Femur (tissue), 1 donor: ENCODE results near the gene RAB11A.
A peak's percentile ranks its signal among the peaks of the same experiment; 100 is the strongest.
"Not testable (repeated sequence)": the region's sequence is repeated elsewhere in the genome, so short reads cannot be mapped to it uniquely, and the experiment has no call there.

ENCODE experiments used
- DNase-seq: peaks from one replicate; pipeline ENCODE4 v3.0.0-alpha.2; 2017

The RAB11A gene

GRCh38 chr15:65845826-65846519 is 23.3 kb upstream of the RAB11A start:
- no peak for DNase-seq

GRCh38 chr15:65847989-65848388 is 21.3 kb upstream of the RAB11A start:
- DNase-seq, result no peak

DNA sequence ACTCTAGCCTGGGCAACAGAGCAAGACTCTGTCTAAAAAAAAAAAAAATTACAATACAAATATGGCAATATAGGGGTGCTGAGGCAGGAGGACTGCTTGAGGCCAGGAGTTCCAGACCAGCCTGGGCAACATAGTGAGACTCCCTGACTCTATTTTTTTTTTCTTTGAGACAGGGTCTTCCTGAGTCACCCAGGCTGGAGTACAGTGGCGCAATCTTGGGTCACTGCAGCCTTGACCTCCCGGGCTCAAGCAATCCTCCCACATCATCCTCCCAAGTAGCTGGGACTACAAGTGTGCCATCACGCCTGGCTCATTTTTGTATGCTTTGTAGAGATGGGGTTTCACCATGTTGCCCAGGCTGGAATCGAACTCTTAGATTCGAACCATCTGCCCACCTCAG is 17.3 kb upstream of the RAB11A start:
- no peak for DNase-seq

DNA sequence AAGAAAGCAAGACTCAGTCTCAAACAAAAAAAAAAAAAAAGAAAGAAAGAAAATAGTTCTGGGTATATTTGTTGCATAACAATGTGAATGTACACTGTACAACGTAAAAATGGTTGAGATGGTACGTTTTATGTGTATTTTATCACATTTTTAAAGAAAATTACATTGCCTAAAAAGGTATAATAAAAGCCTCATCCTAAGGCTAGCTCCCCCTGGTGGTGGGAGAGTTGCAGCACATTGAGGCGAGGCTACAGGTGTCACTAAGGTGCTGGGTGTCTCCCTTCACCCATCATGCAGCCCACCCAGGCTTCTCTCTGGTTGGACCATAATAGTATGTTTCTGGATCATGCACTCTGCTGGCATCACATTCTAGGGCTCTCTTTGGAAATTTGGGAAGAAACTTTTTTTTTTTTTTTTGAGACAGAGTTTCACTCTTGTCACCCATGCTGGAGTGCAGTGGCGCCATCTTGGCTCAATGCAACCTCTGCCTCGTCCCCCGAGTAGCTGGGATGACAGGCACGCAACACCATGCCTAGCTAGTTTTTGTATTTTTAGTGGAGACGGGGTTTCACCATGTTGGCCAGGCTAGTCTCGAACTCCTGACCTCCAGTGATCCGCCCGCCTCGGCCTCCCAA is 12.4 kb upstream of the RAB11A start:
- peak; percentile 27 for DNase-seq

DNA sequence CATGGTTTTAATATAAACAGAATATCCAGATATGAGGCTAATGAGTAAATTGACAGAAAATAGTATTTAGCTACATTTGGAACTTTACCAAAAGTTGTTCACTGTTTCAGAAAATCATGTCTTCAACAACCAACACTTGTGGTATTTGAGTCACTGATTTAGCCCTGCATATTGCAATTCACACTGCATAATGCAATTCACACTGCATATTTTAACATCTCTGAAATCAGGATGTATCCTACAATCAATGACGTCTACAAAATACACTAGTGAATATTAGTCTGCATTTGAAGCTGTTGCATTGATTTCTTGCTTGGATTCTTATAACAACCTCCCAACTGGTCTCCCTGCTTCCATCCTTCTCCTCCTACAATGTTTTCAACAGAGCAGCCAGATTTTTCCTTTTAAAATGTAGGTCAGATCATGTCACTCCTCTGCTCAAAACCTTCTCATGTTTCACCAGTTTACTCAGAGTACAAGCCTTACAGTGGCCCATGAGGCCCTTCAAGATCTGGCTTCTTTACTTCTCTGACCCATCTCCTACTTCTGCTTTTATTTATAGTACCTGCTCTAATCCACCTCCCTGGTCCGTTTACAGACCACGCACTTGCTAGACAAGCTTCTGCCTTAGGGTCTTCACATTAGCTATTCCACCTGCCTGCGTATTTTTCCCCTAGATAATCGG is 11.4 kb upstream of the RAB11A start:
- no peak for DNase-seq

GRCh38 chr15:65862682-65863081 is 6.6 kb upstream of the RAB11A start:
- DNase-seq, result peak; percentile 22

DNA sequence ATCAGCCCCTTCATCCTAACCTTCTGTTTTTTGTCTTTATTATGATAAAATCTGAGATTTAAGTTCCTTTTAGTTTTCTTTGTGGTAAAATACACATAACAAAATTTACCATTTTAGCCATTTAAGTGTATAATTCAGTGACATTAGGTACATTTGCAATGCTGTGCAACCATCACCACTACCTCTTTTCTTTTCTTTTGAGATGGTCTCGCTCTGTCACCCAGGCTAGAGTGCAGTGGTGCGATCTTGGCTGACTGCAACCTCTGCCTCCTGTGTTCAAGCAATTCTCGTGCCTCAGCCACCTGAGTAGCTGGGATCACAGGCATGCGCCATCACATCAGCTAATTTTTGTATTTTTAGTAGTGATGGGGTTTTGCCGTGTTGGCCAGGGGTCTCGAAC is 6.2 kb upstream of the RAB11A start:
- no peak for DNase-seq

- no peak for DNase-seq
These were observed 2.0 kb upstream of the RAB11A start for GRCh38 chr15:65867244-65867643.

- not testable (repeated sequence) for DNase-seq
These were observed 1.4 kb upstream of the RAB11A start for GRCh38 chr15:65867933-65868332.

DNA sequence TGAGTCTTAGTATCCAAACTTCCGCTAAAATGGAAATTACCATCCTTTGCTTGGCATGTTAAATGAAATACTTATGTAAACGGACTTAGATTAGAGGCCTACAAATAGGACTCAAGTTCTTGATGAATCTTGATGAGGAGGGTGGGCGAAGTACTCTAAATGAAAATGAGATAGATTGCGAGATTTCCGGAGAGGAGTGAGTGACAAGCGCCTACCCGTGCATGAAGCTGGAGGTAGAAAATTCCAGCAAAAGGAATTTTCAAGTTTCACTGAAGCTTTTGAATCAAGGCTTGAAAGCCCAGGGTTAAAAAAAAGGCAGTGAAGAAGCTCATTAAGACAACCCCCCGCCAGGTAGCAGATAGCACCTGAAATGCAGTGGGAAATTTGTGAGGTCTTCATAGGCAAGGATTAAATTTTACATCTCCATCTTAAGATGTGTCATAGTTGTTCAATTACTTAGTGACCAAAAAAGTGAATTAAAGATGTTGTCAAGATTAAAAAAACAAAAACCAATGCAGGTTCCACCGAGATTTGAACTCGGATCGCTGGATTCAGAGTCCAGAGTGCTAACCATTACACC is 655 bp upstream of the RAB11A start:
- DNase-seq, result no peak

DNA sequence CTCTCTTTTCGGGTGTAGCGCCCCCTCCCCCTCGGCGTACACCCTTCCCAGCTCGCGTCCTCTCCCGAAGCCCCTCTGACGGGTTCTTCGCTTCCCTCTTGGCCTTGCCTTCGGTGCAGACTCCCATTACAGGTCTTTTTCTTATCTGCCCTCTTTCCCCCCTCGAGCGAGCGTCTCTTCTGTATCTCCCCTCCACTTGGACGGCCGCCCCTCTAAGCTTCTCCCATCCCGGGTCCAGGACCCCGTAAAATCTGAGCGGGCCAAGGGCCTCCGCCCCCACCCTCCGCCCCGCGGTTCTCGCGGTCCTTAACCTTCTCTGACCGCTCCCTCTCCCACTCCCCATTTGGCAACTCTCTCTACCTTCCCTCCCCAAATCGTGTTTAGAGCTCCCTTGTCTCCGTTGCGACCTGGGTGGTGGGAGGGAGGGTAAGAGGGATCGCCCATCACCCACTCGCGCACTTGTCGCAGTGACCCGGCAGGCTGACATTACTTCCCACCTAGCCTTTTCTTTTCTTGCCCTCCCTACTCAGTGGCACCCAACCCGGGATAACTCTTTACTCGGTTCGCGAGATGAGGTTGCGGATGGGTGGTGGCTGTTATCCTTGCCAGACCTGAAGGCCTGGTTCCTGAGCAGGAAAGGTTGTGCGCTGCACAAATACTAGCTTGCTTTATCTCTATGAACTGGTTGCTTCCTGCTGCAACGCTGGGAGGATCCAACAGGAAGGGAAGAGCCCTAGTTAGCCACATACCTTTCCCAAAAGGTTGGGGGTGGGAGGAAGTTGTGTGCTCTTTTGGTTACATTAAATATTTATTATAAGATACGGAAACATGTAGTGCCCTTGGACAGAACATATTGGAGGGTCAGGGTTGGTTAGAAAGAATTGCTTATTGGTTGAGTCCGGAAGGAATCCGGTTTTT is 922 bp downstream of the RAB11A start:
- peak; percentile 51 for DNase-seq

DNA sequence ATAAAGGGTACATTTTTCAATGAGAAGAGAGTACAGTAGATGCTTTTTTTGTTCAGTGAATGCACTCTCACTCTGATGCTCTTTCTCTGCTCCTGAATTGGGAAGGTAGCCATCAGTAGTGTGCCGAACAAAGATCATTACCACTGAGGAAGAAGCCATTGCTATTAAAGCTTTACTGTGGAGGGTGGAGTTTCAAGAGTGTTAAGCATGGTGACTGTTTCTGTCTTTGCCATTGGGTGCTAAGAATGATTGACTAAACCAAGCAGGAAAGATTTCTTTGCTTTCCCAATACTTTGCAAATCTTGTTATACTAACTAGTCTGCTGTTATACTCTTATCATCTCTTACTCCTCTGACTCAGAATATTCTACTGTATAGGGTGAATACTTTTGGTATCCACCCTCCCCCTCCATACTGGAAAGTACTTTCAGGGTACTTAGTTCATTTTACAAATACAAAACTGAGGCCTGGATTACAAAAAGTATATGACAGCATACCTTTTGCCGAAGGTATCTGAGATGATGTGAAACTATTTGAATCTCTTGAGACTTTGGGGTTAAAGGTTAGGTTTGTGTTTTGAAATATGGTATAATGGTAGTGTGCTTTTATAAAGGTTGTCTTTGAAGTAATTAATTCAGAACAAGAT is 1.7 kb downstream of the RAB11A start:
- no peak for DNase-seq

- DNase-seq, result not testable (repeated sequence)
These were observed 2.6 kb downstream of the RAB11A start for GRCh38 chr15:65871886-65872285.

DNA sequence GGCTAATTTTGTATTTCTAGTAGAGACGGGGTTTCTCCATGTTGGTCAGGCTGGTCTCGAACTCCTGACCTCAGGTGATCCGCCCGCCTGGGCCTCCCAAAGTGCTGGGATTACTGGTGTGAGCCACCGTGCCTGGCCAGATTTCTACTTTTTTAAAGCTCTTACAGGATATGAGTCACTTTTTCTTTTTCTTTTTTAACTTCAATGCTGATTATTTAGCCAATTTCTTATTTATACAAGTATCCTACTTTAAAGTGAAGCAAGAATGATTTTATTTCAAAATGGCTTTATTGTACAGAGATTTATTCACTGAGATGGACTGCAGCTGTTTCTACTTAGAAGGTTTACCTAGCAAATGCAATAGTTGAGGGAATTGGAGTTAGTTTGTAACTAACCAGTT is 3.3 kb downstream of the RAB11A start:
- DNase-seq, result not testable (repeated sequence)

GRCh38 chr15:65873256-65873655 is 4.0 kb downstream of the RAB11A start:
- no peak for DNase-seq

GRCh38 chr15:65875458-65875857 is 6.2 kb downstream of the RAB11A start:
- no peak for DNase-seq

DNA sequence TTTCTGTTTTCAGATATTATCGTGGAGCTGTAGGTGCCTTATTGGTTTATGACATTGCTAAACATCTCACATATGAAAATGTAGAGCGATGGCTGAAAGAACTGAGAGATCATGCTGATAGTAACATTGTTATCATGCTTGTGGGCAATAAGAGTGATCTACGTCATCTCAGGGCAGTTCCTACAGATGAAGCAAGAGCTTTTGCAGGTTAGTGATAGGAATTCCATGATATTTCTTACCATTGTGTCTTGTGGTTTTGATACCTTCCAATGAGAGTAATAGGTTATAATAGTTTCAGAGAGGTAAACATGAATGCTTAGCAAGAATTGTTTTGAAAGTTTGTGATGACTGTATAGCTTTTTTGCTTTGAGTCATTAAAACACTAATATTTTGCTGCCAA is 8.5 kb downstream of the RAB11A start:
- DNase-seq, result no peak

DNA sequence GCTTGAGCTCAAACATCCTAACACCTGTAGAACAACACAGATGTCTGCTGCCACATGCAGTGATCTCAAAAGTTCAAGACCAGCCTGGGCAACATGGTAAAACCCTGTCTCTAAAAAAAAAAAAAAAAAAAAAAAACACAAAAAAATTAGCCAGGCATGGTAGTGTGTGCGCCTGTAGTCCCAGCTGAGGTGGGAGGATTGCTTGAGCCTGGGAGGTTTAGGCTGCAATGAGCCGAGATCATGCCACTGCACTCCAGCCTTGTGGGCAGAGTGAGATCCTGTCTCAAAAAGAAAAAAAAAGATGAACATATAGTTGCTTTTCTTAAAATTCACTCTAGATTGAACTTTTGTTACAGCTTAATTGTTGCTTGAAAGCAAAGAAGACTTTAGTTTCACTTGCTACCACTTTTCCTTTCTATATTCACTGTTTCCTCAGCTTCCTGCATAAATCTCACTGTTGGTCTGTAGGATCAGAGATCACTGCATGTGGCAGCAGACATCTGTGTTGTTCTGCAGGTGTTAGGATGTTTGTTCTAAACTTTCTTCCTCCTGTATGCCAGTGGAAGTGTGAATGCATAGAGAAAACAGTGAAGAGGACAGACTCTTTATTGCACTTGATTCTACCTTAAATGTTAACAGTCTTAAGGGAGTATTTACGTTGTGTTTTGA is 12.6 kb downstream of the RAB11A start:
- no peak for DNase-seq

DNA sequence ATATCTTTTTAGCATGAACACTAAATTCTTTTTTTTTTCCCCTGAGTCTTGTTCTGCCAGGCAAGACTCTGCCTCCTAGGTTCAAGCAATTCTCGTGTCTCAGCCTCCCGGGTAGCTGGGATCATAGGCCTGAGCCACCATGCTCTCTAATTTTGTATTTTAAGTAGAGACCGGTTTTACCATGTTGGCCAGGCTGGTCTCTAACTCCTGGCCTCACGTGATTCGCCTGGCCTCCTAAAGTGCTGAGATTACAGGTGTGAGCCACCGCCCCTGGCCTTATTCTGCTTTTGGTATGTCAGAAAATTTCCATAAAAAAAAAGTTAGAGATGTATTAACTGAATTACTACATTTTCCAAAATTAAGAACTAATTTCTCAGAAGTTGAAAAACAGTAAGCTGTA is 14.3 kb downstream of the RAB11A start:
- no peak for DNase-seq

- DNase-seq, result no peak
These were observed 15.2 kb downstream of the RAB11A start for GRCh38 chr15:65884511-65884910.

DNA sequence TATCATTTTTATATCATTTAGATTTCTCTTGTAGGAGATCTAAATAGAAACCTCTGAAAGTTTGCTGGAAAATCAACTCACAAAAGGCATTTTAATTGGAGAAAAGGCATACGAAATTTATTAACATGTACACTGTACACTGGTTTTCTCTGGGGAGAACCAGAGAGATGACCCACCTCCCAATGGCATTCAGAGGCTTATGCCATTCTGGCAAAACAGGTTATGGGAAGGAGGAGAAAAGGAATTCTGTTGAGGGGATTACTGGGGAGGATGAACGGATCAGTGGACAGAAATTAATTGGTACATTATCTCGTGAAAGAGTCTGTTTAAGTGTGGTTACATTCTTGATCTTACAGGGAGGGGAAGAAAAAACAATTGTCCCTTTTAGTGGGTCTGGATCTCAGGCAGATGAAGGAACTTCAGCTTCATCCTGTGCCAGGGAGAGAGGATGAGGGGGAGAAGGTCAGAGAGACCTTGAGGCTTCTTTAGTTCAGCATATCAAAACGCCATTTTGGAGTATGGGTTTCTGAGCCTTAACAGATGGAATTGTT is 16.5 kb downstream of the RAB11A start:
- DNase-seq, result no peak
